Heart right ventricle (tissue), 16 donors: ENCODE measurements around the gene ATP1B1. TPM values are rescaled to one million over a fixed set of nuclear protein-coding genes. Genes with fewer than 3 reads are reported as not detected.

Experiments
- ATAC-seq, 8 donors: fragments of 200-7000 bp; cut with Tn5 transposase; one replicate each; pipeline ENCODE4 v1.9.1; 2020; ENCODE audit warnings: mild to moderate bottlenecking in 8 of 8, moderate library complexity in 8 of 8, moderate number of reproducible peaks in 1 of 8
- DNase-seq, 2 donors: peaks; one replicate each; pipeline ENCODE4 v3.0.0-alpha.2; 2020
- H3K27ac ChIP-seq, 10 donors: fragments of 200-600 bp; sonication (generic) in 2 of 10; one replicate each; pipeline versions ENCODE4 v1.5.0 to v1.8.0; 2020 to 2022; ENCODE audit warnings: mild to moderate bottlenecking in 3 of 10
- H3K27me3 ChIP-seq, 7 donors: fragments of 200-600 bp; one replicate each; pipeline ENCODE4 v1.8.0; 2021 to 2022; ENCODE audit warnings: mild to moderate bottlenecking in 2 of 7
- H3K36me3 ChIP-seq, 9 donors: fragments of 200-600 bp; sonication (generic) in 1 of 9; one replicate each; pipeline versions ENCODE4 v1.5.0 to v1.8.0; 2020 to 2022; ENCODE audit warnings: mild to moderate bottlenecking in 2 of 9
- H3K4me1 ChIP-seq, 9 donors: fragments of 200-600 bp; sonication (generic) in 1 of 9; one replicate each; pipeline versions ENCODE4 v1.5.0 to v1.8.0; 2020 to 2022; ENCODE audit warnings: mild to moderate bottlenecking in 4 of 9
- H3K4me3 ChIP-seq, 10 donors: fragments of 200-600 bp; sonication (generic) in 2 of 10; one replicate each; pipeline versions ENCODE4 v1.5.0 to v1.8.0; 2020 to 2022; ENCODE audit warnings: mild to moderate bottlenecking in 7 of 10, moderate library complexity in 2 of 10
- H3K9me3 ChIP-seq, 11 donors: fragments of 200-600 bp in 10 of 11; sonication (generic) in 2 of 11; one replicate each; pipeline versions ENCODE4 v1.5.0 to v1.8.0; 2013 to 2022; ENCODE audit warnings: mild to moderate bottlenecking in 2 of 11, control low read depth in 1 of 11, moderate library complexity in 1 of 11
- WGBS, 2 donors: extraction: QIAGEN DNeasy Blood & Tissue Kit; methylation state at CpG; one replicate each; pipeline ENCODE4 v1.1.7; 2013; ENCODE audit warnings: inconsistent platforms in 1 of 2; 5-methylcytosine and 5-hydroxymethylcytosine counted together
- intact Hi-C, 10 donors: fragments of 100-400 bp; cut with DNase I; formaldehyde crosslinking; loops; one replicate each; pipeline versions ENCODE4 v1.11.1 to v1.14.2; 2022
- polyA plus RNA-seq, 2 donors: library from polyadenylated mRNA; stranded (reverse); fragments of 200-250 nt; gene quantifications; one replicate each; pipeline ENCODE4 v1.2.3, GENCODE V29; 2013
- total RNA-seq, 10 donors: library from RNA; stranded (reverse); fragmentation: NEBNext Ultra II Directional in 3 of 10; extraction: Animal tissue kit (Norgen Biotek cat#: 25700) in 3 of 10; gene quantifications; one replicate each; pipeline versions ENCODE4 v1.2.1 to v1.2.4, GENCODE V29; 2021 to 2023
- TF ChIP-seq, protein P1 (sequence below), 9 donors: fragments of 200-600 bp; sonication (generic) in 2 of 9; IDR thresholded peaks; one replicate each; pipeline versions ENCODE4 v1.5.0 to v1.8.0; 2021 to 2022; ENCODE audit warnings: antibody characterized with exemption in 9 of 9, mild to moderate bottlenecking in 5 of 9, moderate library complexity in 1 of 9
- donor health status: Arrhythmogenic right ventricular cardiomyopathy.
- donor health status: ischemic (EF 13 %, LVEDD 7.1; RV severe dilation, severe dysfunction).
- donor health status: healthy with polysubstance abuse.
- donor health status: DM: no; HTN: yes; CAD: no.
- donor health status: DM: no; HTN: no; CAD: no.
- donor health status: ischemic (EF 25% LVEDD 6.9; RV normal size, moderate dysfunction).
- donor health status: ischemic (EF 25% LVEDD 5.7; RV mildly dilated, moderate dysfunction).
- donor health status: healthy.
- donor health status: DM: yes; HTN: yes; CAD: no.
- donor health status: Ischemic cardiomyopathy.
- donor health status: ischemic (EF 35%, LVEDD 5.7; RV mildly dilated, moderate dysfunction).
- donor health status: nonischemic (EF 11% LVEDD 7.7; RV severe dilation, severe dysfunction).
- donor health status: DM: yes; HTN: yes; CAD: no.
- donor health status: PGD.
- donor health status: ischemic (EF 29% LVEDD 5.4; RV normal size, mild dysfunction).
- donor health status: nonischemic (EF 23%, LVEDD 6.1; RV moderate dilation, normal function).

ATP1B1 gene
- total and polyA plus RNA-seq, 12 donors: 137 to 472 (median 268) TPM

DNA sequence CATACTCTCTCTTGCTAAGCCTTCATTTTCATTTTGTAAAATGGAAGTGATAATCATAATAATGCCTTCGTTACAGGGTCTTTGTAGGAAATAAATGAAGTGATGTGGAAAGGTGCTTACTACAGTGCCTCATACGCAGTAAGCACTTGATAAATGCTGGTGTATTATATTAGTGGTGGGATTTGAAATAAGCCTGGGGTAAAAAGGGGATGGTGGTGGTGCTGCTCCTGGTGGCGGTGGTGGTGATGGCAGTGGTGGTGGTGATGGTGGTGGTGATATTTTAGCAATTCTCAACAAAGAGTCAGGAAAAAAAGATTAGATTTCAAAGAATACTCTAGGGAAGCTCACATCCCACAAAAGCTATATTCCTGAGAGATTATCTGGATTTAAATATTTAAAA lies 35.5 kb upstream of the ATP1B1 start:
- no peak for ATAC-seq
- DNase-seq: no peak
- TF ChIP-seq, protein P1, sequence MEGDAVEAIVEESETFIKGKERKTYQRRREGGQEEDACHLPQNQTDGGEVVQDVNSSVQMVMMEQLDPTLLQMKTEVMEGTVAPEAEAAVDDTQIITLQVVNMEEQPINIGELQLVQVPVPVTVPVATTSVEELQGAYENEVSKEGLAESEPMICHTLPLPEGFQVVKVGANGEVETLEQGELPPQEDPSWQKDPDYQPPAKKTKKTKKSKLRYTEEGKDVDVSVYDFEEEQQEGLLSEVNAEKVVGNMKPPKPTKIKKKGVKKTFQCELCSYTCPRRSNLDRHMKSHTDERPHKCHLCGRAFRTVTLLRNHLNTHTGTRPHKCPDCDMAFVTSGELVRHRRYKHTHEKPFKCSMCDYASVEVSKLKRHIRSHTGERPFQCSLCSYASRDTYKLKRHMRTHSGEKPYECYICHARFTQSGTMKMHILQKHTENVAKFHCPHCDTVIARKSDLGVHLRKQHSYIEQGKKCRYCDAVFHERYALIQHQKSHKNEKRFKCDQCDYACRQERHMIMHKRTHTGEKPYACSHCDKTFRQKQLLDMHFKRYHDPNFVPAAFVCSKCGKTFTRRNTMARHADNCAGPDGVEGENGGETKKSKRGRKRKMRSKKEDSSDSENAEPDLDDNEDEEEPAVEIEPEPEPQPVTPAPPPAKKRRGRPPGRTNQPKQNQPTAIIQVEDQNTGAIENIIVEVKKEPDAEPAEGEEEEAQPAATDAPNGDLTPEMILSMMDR (IDR thresholded peaks at IDR 0.05): no peak
- WGBS, 2 donors: 82 to 89% methylated on average over 3 of the region's 3 CpGs
- no peaks in the 10 kb centered on the region for H3K4me1 ChIP-seq
- H3K27ac ChIP-seq: no peak overlapping the region
- no peaks in the 10 kb centered on the region for H3K36me3 ChIP-seq
- H3K9me3 ChIP-seq: peaks cover 0 to 19% (median 6%) of the 10 kb centered on the region in 11 donors
- no peak overlapping the region for H3K4me3 ChIP-seq
- H3K27me3 ChIP-seq: no peaks in the 10 kb centered on the region
- intact Hi-C loops: no loop called here

DNA sequence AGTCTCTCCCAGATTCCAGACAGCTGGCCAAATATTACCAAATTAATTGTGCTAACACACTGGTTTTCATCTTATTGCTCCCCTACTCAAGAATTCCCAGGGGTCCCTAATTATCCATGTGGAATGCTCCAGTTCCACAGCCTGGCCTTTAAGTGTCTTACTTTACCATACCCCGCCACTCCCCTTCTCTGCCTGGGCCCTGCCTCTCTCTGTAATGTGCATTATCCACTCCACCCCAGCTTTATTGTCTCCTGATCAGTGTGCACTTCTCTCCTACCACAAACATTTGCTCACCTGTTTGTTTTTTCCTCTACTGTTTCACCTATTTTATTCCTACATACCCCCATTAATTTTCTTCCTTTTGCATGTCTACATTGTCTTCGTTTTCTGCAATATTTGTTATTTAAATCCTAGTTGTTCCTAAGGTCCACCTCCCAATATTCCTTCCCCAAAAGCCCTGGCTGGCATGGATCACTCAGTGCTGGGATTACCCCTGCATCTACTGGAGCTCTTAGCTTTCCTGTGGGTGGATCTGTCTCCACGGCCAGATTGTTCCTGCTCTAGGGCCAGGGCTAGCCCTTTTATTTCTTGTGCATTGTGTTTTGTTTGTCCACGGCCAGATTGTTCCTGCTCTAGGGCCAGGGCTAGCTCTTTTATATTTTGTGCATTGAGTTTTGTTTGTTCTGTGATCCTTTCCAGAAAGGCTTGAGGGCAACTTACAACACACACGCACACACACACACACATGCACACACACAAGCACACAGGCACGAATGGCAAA lies 33.4 kb upstream of the ATP1B1 start:
- Histone ChIP-seq H3K4me1 (no peaks in the 10 kb centered on the region), H3K36me3 (no peaks in the 10 kb centered on the region), H3K27me3 (no peaks in the 10 kb centered on the region), H3K27ac (no peak overlapping the region), H3K4me3 (no peak overlapping the region), H3K9me3 (no peaks in the 10 kb centered on the region)
- TF ChIP-seq, protein P1 (IDR thresholded peaks at IDR 0.05): no peak
- 76 to 83% methylated on average over 6 of the region's 6 CpGs for WGBS, 2 donors
- ATAC-seq (no peak), DNase-seq (no peak)
- intact Hi-C loops: no loop called here

DNA sequence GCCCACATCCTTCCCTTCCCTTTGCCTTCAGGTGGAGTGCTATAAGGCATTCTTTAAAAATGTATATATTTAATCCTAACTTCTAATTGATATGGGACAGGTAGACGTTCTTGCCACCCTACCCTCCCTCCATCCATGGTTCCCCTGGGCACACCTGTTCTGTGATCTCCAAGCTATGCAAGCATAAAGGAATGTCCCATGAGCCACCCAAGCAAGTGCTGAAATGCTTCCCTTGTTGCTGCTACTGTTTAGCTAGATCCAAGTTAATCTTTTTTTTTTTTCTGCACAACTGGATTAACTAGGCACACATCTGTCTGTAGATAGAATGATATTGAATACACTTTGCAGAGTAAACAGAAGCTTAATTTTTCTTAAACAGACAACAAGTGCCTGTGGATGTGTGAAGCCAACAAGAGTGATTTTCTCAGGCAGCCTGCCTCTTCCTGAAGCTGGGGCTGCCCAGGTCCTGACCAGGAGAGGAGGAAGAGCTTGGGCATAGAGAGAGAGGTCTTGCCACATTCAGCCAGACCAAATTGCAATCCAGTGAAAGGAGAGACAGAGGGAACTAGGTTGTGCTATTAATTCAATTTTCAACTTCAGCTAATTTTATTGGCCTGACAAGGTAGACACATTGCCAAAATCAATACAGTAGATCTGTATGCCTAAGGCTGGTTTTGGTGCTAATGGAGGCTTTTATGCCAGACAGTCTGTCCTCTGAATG lies 28.2 kb upstream of the ATP1B1 start:
- no peak for ATAC-seq
- no peaks in the 10 kb centered on the region for H3K36me3 ChIP-seq
- no peaks in the 10 kb centered on the region for H3K4me1 ChIP-seq
- DNase-seq: no peak
- TF ChIP-seq, protein P1 (IDR thresholded peaks at IDR 0.05): no peak
- intact Hi-C loops: no loop called here
- no peak overlapping the region for H3K4me3 ChIP-seq
- 89 to 94% methylated on average over 1 of the region's 1 CpG for WGBS, 2 donors
- H3K27me3 ChIP-seq: no peaks in the 10 kb centered on the region
- no peak overlapping the region for H3K27ac ChIP-seq
- no peaks in the 10 kb centered on the region for H3K9me3 ChIP-seq

DNA sequence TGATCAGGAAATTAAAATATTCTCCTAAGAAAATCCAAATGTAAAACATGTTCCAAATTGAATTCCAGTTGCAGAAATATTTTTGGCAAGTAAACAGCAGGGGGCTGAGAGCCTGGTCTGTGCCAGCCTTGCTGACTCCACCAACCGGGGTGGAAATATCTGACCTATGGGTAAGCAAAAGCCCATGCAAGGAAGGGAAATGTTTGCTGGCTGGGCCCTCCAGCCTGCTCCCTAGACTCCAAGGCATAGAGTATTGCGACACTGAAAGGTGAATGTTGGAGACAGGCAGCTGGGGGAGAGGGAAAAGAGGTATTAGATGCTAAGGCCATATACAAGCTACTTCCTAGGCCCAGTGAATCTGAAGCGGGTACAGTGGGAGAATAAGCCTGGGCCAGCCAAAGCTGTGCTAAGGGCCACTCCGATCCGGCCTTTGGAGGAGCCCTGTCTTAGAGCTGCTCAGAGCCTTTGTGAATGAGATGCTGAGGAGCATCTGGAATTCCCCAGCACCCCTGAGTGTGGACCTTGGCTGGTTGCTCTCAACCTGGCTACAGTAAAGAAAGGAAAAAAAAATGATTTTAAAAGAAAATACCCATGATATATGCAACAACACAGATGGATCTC lies 24.9 kb upstream of the ATP1B1 start:
- intact Hi-C loops: no loop called here
- Histone ChIP-seq H3K4me1 (peaks cover 0 to 9% (median 3%) of the 10 kb centered on the region in 9 donors), H3K27me3 (no peaks in the 10 kb centered on the region), H3K27ac (no peak overlapping the region), H3K9me3 (no peaks in the 10 kb centered on the region), H3K36me3 (no peaks in the 10 kb centered on the region), H3K4me3 (no peak overlapping the region)
- TF ChIP-seq, protein P1 (IDR thresholded peaks at IDR 0.05): no peak
- ATAC-seq: no peak
- DNase-seq: no peak
- WGBS, 2 donors: 82% methylated on average over 5 of the region's 5 CpGs
